Smooth muscle cell (in vitro differentiated cells): ENCODE results near the gene CDKAL1. TPM values are rescaled to one million over a fixed set of nuclear protein-coding genes. Genes with fewer than 3 reads are reported as not detected.

Experiments
- DNase-seq: peaks from one replicate; lab custom pipeline; 2025; ENCODE audit not compliant: unreplicated experiment; lab: John Stamatoyannopoulos, UW
- H2AFZ ChIP-seq: fragments of 200-600 bp; sonication (generic); 2 replicates; pipeline ENCODE4 v1.6.0; 2016; ENCODE audit warnings: antibody characterized with exemption, low read depth, mild to moderate bottlenecking
- H3F3A ChIP-seq: fragments of 200-600 bp; sonication (generic); 2 replicates; pipeline ENCODE4 v1.6.0; 2017; ENCODE audit warnings: antibody characterized with exemption, low read depth
- H3K27ac ChIP-seq: fragments of 200-600 bp; sonication (generic); 2 replicates; pipeline ENCODE4 v1.5.1; 2016; ENCODE audit warnings: low read depth, mild to moderate bottlenecking
- H3K27me3 ChIP-seq: fragments of 200-600 bp; sonication (generic); 2 replicates; pipeline ENCODE4 v1.6.1; 2016; ENCODE audit warnings: low read depth, mild to moderate bottlenecking
- H3K36me3 ChIP-seq: fragments of 200-600 bp; sonication (generic); 2 replicates; pipeline ENCODE4 v1.5.1; 2016; ENCODE audit warnings: low read depth
- H3K4me1 ChIP-seq: fragments of 200-600 bp; sonication (generic); 2 replicates; pipeline ENCODE4 v1.5.1; 2016; ENCODE audit warnings: low read depth
- H3K4me2 ChIP-seq: fragments of 200-600 bp; sonication (generic); 2 replicates; pipeline ENCODE4 v1.6.0; 2016; ENCODE audit warnings: mild to moderate bottlenecking
- H3K4me3 ChIP-seq: fragments of 200-600 bp; sonication (generic); 2 replicates; pipeline ENCODE4 v1.5.1; 2016; ENCODE audit warnings: mild to moderate bottlenecking
- H3K79me2 ChIP-seq: fragments of 200-600 bp; sonication (generic); 2 replicates; pipeline ENCODE4 v1.6.0; 2016; ENCODE audit warnings: low read depth, mild to moderate bottlenecking
- H3K9ac ChIP-seq: fragments of 200-600 bp; sonication (generic); 2 replicates; pipeline ENCODE4 v1.6.0; 2016; ENCODE audit warnings: low read depth
- H3K9me3 ChIP-seq: fragments of 200-600 bp; sonication (generic); replicated peaks from 2 replicates; pipeline ENCODE4 v1.5.1; 2016; ENCODE audit warnings: low read depth
- H4K20me1 ChIP-seq: fragments of 200-600 bp; sonication (generic); 2 replicates; pipeline ENCODE4 v1.6.0; 2016; ENCODE audit warnings: low read depth
- WGBS: methylation state at CpG from one replicate; pipeline ENCODE4 v1.1.7; 2016; ENCODE audit warnings: low lambda C conversion rate; 5-methylcytosine and 5-hydroxymethylcytosine counted together
- polyA plus RNA-seq: library from polyadenylated mRNA; unstranded; fragments of >200 nt; fragmentation: Nextera tagmentation; extraction: Ambion mirVana; gene quantifications from 2 replicates; pipeline ENCODE4 v1.2.1, GENCODE V29; 2016
- total RNA-seq: library from RNA; depleted of rRNA; stranded (reverse); fragments of >200 nt; gene quantifications from 2 replicates; pipeline ENCODE4 v1.2.3, GENCODE V29; 2014
- TF ChIP-seq, protein P1 (sequence below): fragments of 200-600 bp; sonication (generic); IDR thresholded peaks from 2 replicates; pipeline ENCODE4 v1.5.1; 2017; ENCODE audit warnings: borderline replicate concordance, mild to moderate bottlenecking, antibody characterized with exemption; ENCODE audit not compliant: insufficient read depth, poor library complexity, severe bottlenecking

The CDKAL1 gene
- total and polyA plus RNA-seq, 2 experiments from 2014 or later, result 16.5 to 16.6 TPM

DNA sequence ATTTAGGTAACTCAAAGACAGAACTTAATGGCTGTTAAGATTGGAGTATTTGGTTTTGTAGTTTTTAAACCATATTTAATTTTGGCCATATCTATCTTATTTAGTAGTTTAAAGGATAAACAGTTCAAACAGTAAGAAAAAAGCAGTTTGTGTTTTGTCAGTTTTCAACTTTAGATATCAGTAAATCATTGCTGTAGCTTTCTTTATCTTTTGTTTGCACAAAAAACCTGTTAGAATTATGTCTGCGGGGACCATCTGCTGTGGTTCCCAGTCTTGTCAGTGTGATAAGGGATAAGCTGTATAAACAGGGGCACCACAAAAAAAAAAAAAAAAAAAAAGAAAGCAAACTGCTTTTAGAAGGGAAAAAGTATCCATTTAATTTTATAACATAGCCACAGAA is 40.9 kb downstream of the CDKAL1 start:
- no peak for DNase-seq

DNA sequence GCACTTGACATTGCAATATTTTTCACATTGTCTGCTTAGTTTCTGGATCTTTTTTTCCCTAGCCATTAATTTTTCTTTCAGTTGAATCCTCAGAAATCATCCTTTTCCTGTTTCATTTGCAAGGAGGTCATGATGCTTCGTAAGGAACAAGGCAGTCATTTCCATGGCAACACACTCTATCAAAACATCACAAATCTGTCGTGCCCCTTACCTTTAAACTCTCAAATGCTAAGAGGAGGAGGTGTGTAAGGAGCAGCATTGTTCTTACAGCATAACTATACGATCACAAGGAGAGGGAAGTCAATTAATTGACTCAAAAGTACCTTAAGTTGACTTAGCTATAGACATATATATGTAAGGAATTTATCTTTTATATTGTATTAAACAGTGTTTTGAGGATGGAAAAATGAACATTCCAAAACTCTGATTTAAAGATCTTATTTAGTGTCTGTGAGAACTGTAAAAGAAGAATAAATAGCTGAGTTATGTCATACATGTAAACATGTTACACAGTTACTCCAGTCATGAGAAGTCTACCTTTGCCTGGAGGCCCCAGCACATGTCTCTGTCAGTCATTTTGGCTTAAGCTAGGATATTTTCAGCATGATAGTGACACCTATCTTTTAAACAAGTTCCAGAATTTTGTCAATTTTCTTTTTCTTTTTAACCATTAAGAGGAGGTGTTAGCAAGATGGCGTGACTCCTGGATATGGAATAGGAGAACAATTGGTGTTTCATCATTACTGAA is 41.6 kb downstream of the CDKAL1 start:
- no peaks in the 10 kb centered on the region for H3K27me3 ChIP-seq
- H3K79me2 ChIP-seq, result peaks cover 4% of the 10 kb centered on the region
- peak overlapping the region; percentile 20 for H3K4me2 ChIP-seq
- no peaks in the 10 kb centered on the region for H3K9me3 ChIP-seq
- H3K4me1 ChIP-seq, result no peaks in the 10 kb centered on the region
- no peak overlapping the region for H3K9ac ChIP-seq
- no peak overlapping the region for H3K27ac ChIP-seq
- H3K36me3 ChIP-seq, result no peaks in the 10 kb centered on the region
- H2AFZ ChIP-seq, result no peak overlapping the region
- WGBS, result 90% methylated on average over 4 of the region's 4 CpGs
- TF ChIP-seq, protein P1, sequence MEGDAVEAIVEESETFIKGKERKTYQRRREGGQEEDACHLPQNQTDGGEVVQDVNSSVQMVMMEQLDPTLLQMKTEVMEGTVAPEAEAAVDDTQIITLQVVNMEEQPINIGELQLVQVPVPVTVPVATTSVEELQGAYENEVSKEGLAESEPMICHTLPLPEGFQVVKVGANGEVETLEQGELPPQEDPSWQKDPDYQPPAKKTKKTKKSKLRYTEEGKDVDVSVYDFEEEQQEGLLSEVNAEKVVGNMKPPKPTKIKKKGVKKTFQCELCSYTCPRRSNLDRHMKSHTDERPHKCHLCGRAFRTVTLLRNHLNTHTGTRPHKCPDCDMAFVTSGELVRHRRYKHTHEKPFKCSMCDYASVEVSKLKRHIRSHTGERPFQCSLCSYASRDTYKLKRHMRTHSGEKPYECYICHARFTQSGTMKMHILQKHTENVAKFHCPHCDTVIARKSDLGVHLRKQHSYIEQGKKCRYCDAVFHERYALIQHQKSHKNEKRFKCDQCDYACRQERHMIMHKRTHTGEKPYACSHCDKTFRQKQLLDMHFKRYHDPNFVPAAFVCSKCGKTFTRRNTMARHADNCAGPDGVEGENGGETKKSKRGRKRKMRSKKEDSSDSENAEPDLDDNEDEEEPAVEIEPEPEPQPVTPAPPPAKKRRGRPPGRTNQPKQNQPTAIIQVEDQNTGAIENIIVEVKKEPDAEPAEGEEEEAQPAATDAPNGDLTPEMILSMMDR, result no peak
- H3F3A ChIP-seq, result peaks cover 3% of the 10 kb centered on the region
- H4K20me1 ChIP-seq, result no peaks in the 10 kb centered on the region
- no peak for DNase-seq
- H3K4me3 ChIP-seq, result no peak overlapping the region

More for the DNA sequence above, 40.9 kb downstream of the CDKAL1 start:
- TF ChIP-seq, protein P1, result no peak
- Histone ChIP-seq H3F3A (peaks cover 3% of the 10 kb centered on the region), H3K27ac (no peak overlapping the region), H3K79me2 (peaks cover 4% of the 10 kb centered on the region), H3K4me3 (no peak overlapping the region), H3K27me3 (no peaks in the 10 kb centered on the region), H4K20me1 (no peaks in the 10 kb centered on the region), H3K9ac (no peak overlapping the region), H3K36me3 (no peaks in the 10 kb centered on the region), H2AFZ (no peak overlapping the region), H3K4me2 (peak overlapping the region; percentile 20), H3K4me1 (no peaks in the 10 kb centered on the region), H3K9me3 (no peaks in the 10 kb centered on the region)
- 33% methylated on average over 1 of the region's 1 CpG for WGBS

DNA sequence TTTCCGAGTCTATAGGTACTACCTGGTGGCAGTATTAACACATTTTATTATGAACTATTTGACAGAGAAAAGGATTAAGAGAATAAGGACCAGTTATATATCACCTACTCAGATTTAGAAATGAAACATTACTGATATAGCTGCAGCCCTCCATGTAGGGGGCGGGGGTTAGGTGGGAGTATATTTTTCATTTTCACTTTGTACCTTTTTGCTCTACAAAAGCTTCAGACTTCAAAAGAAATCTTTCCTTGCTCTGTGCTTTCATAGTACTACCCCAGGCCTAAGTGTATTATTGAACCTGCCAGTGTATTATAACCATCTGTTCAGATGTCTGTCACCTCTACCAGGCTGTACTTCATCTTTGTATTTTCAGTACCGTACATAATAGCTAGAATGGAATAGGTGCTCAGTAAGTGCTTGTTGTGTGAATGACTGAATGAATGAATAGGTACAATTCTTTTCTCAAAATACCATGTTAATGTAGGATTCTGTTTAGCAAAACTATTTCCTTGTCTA is 43.0 kb downstream of the CDKAL1 start:
- Histone ChIP-seq H3K4me3 (no peak overlapping the region), H3K79me2 (no peaks in the 10 kb centered on the region), H3K27me3 (no peaks in the 10 kb centered on the region), H4K20me1 (no peaks in the 10 kb centered on the region), H3K9me3 (no peaks in the 10 kb centered on the region), H3F3A (peaks cover 3% of the 10 kb centered on the region), H2AFZ (no peak overlapping the region), H3K27ac (no peak overlapping the region), H3K36me3 (no peaks in the 10 kb centered on the region), H3K9ac (no peak overlapping the region), H3K4me1 (no peaks in the 10 kb centered on the region), H3K4me2 (no peak overlapping the region)
- 100% methylated on average over 3 of the region's 3 CpGs for WGBS
- DNase-seq, result no peak
- TF ChIP-seq, protein P1, result no peak
